ENCODE data around the gene KHDRBS1. TPM values are rescaled to one million over a fixed set of nuclear protein-coding genes. Genes with fewer than 3 reads are reported as not detected.

KHDRBS1 gene
- total and polyA plus RNA-seq, 9 of the 15 experiments (the other 6 are each of a cell fraction or from before 2014, with no cell fraction given): 48.4 to 257 (median 114) TPM

- H3K4me3 ChIP-seq: no peak overlapping the region
- H3K36me3 ChIP-seq (ENCODE audit: control insufficient read depth, insufficient read depth, low read length): no peaks in the 10 kb centered on the region
- BruUV-seq (replicated peaks): no TSS peak
- WGBS (ENCODE audit: insufficient coverage, low coverage, missing lambda C conversion rate): 48% methylated on average over 10 of the region's 10 CpGs
- no peaks in the 10 kb centered on the region for H3K9me1 ChIP-seq (ENCODE audit: control insufficient read depth, insufficient read depth, low read length)
- in situ Hi-C loops (cut with MboI) (no loop called here), intact Hi-C loops (cut with micrococcal nuclease) (no loop called here)
- POLR2A ChIA-PET: interaction anchor here (0.6 to 1.5 kb wide), 2 partner anchors 10 to 719 kb away, joined by 3 read pairs; no protein-coding TSS in a partner anchor
- H3K27ac ChIP-seq (ENCODE audit: extremely low read depth, low read depth, low read length): no peak overlapping the region
- ATAC-seq (no peak), DNase-seq (ENCODE audit: extremely low read depth in 1 of 4, low spot score in 3 of 4) (no peak), FAIRE-seq (no peak)
- H3K4me1 ChIP-seq (replicated peaks in 1 of 2; ENCODE audit: control insufficient read depth in 2 of 2, insufficient read depth in 2 of 2, low read length in 2 of 2): peaks cover 0 to 5% of the 10 kb centered on the region in 2 experiments; a peak in 3 of 5 replicates
- no peaks in the 10 kb centered on the region for H4K20me1 ChIP-seq (replicated peaks; ENCODE audit: control insufficient read depth, insufficient read depth, low read length)
- H2AFZ ChIP-seq (ENCODE audit: low read depth, low read length): peak overlapping the region; percentile 22
- no peak overlapping the region for H3K4me2 ChIP-seq (ENCODE audit: insufficient read depth, low read length)
- no peaks in the 10 kb centered on the region for H3K27me3 ChIP-seq (ENCODE audit: control insufficient read depth in 2 of 2, insufficient read depth in 2 of 2, low read length in 2 of 2)
- H3K79me2 ChIP-seq (ENCODE audit: control insufficient read depth, insufficient read depth, low read length): no peaks in the 10 kb centered on the region
- TF ChIP-seq ZFX (CRISPR knock-in tag; IDR thresholded peaks at IDR 0.05): no peak
- peak; percentile 34; the same call in 1 of the 2 replicates for TF ChIP-seq ARID4B (CRISPR knock-in tag; IDR thresholded peaks at IDR 0.05)
- no peaks in the 10 kb centered on the region for H3K9me3 ChIP-seq (replicated peaks; ENCODE audit: control insufficient read depth, insufficient read depth, low read depth, low read length)
- no peak overlapping the region for H3K9ac ChIP-seq (ENCODE audit: insufficient read depth in 1 of 2, low read depth in 2 of 2, low read length in 2 of 2)
- CTCF ChIA-PET (ENCODE audit: low intra/inter-chr PET ratio): interaction anchor here (0.6 to 0.8 kb wide), 2 partner anchors 23 to 26 kb away, joined by 3 to 4 read pairs; no protein-coding TSS in a partner anchor
These were observed 32.7 kb upstream of the KHDRBS1 start for GRCh38 chr1:31980835-31981455.

Measured in K562 (cell line).